HCT116 (cell line): ENCODE measurements around the gene MEGF10. TPM values are rescaled to one million over a fixed set of nuclear protein-coding genes. Genes with fewer than 3 reads are reported as not detected.

Experiments used
- ATAC-seq: fragments of 200-7000 bp; cut with Tn5 transposase; 2 replicates; pipeline ENCODE4 v1.9.1; 2020; ENCODE audit warnings: mild to moderate bottlenecking, moderate library complexity
- BruUV-seq: library from RNA; stranded (reverse); fragments of 400-500 nt; replicated peaks from 2 replicates; lab custom pipeline; 2021; lab: Mats Ljungman, UMichigan
- CTCF ChIA-PET: fragments of 300-600 bp; sonication (Branson Sonifier 250); formaldehyde crosslinking; loops from one replicate; lab custom pipeline; 2021; ENCODE audit warnings: antibody characterized with exemption; lab: Charles Lee
- POLR2A ChIA-PET: fragments of 300-600, 350-600 bp; sonication (Branson Sonifier 250); formaldehyde crosslinking; loops from one replicate; lab custom pipeline; 2021; ENCODE audit warnings: antibody characterized with exemption; lab: Charles Lee
- RAD21 ChIA-PET, 2 experiments: fragments of 300-600 bp; sonication (Branson Sonifier 250); formaldehyde crosslinking; loops; one replicate each; lab custom pipeline; 2023; ENCODE audit warnings: low total read pairs in 2 of 2; ENCODE audit not compliant: uncharacterized antibody in 2 of 2, unreplicated experiment in 2 of 2, low non-redundant PET in 1 of 2; lab: Charles Lee
- DNase-seq: peaks from one replicate; pipeline ENCODE4 v3.0.0-alpha.2; 2010; ENCODE audit warnings: low read depth, low spot score
- H2AFZ ChIP-seq: fragments of 200-600 bp; shearing (Covaris generic), sonication (generic); 2 replicates; pipeline ENCODE4 v1.6.1; 2017; ENCODE audit warnings: low read depth, mixed run types, mixed read lengths, antibody characterized with exemption, low read length; ENCODE audit not compliant: poor library complexity, severe bottlenecking
- H3K27ac ChIP-seq: 2 replicates; pipeline ENCODE4 v1.5.1; 2012; ENCODE audit warnings: low read depth, low read length
- H3K27me3 ChIP-seq: fragments of 200-600 bp; sonication (generic); 2 replicates; pipeline ENCODE4 v1.6.1; 2016; ENCODE audit warnings: mixed run types, low read length, mixed read lengths; ENCODE audit not compliant: insufficient read depth
- H3K36me3 ChIP-seq, 2 experiments: fragments of 200-500 bp in 1 of 2; fragments of 200-600 bp in 1 of 2; sonication (Bioruptor generic) in 1 of 2; sonication (generic) in 1 of 2; 2 replicates each; pipeline versions ENCODE4 v1.5.1 to v1.6.1; 2014 to 2016; ENCODE audit warnings: low read length in 2 of 2, inconsistent platforms in 1 of 2, mixed read lengths in 1 of 2, mixed run types in 1 of 2; ENCODE audit not compliant: insufficient read depth in 2 of 2, control insufficient read depth in 1 of 2
- H3K4me1 ChIP-seq, 2 experiments: fragments of 200-600 bp in 1 of 2; sonication (generic) in 1 of 2; 2 replicates each; pipeline versions ENCODE4 v1.5.1 to v1.6.1; 2012 to 2017; ENCODE audit warnings: low read length in 2 of 2, inconsistent platforms in 1 of 2, mild to moderate bottlenecking in 1 of 2, mixed read lengths in 1 of 2, mixed run types in 1 of 2, moderate library complexity in 1 of 2; ENCODE audit not compliant: insufficient read depth in 2 of 2, control insufficient read depth in 1 of 2
- H3K4me2 ChIP-seq: fragments of 200-600 bp; sonication (generic); 2 replicates; pipeline ENCODE4 v1.6.1; 2017; ENCODE audit warnings: mixed run types, low read length, mixed read lengths
- H3K4me3 ChIP-seq, 2 experiments: fragments of 200-600 bp in 1 of 2; sonication (generic) in 1 of 2; replicated peaks in 1 of 2; 2 replicates each; pipeline ENCODE4 v1.5.1; 2011 to 2016; ENCODE audit warnings: low read length in 2 of 2, control low read depth in 1 of 2, low read depth in 1 of 2, mild to moderate bottlenecking in 1 of 2, mixed read lengths in 1 of 2, mixed run types in 1 of 2
- H3K79me2 ChIP-seq: fragments of 200-600 bp; sonication (generic); 2 replicates; pipeline ENCODE4 v1.6.1; 2017; ENCODE audit warnings: mild to moderate bottlenecking, mixed run types, low read length, moderate library complexity, mixed read lengths; ENCODE audit not compliant: insufficient read depth
- H3K9ac ChIP-seq: fragments of 200-600 bp; sonication (generic); 2 replicates; pipeline ENCODE4 v1.6.1; 2016; ENCODE audit warnings: low read length, mixed read lengths
- H3K9me2 ChIP-seq: fragments of 200-600 bp; sonication (generic), shearing (Covaris generic); 2 replicates; pipeline ENCODE4 v1.6.1; 2017; ENCODE audit warnings: mixed run types, mild to moderate bottlenecking, moderate library complexity; ENCODE audit not compliant: insufficient read depth
- H3K9me3 ChIP-seq, 2 experiments: fragments of 200-500 bp in 1 of 2; fragments of 200-600 bp in 1 of 2; sonication (Bioruptor generic) in 1 of 2; sonication (generic) in 1 of 2; 2 replicates each; pipeline ENCODE4 v1.6.1; 2014 to 2017; ENCODE audit warnings: low read length in 2 of 2, mixed read lengths in 2 of 2, inconsistent platforms in 1 of 2, low read depth in 1 of 2, mild to moderate bottlenecking in 1 of 2, mixed run types in 1 of 2, moderate library complexity in 1 of 2; ENCODE audit not compliant: control insufficient read depth in 1 of 2, insufficient read depth in 1 of 2
- H4K20me1 ChIP-seq: fragments of 200-600 bp; sonication (generic), shearing (Covaris generic); 2 replicates; pipeline ENCODE4 v1.6.1; 2017; ENCODE audit warnings: mixed run types, mild to moderate bottlenecking, moderate library complexity; ENCODE audit not compliant: insufficient read depth
- ATF3 ChIP-seq: IDR thresholded peaks from 2 replicates; pipeline ENCODE4 v1.6.1; 2012
- CTCF ChIP-seq, 3 experiments: fragments of 200-600 bp in 1 of 3; sonication (generic) in 1 of 3; IDR thresholded peaks in 2 of 3; conservative IDR thresholded peaks in 1 of 3; 2 replicates each; pipeline ENCODE4 v1.5.1; 2012 to 2017; ENCODE audit warnings: low read depth in 2 of 3, low read length in 2 of 3, antibody characterized with exemption in 1 of 3, borderline replicate concordance in 1 of 3, control low read depth in 1 of 3, mild to moderate bottlenecking in 1 of 3, mixed read lengths in 1 of 3, mixed run types in 1 of 3, moderate library complexity in 1 of 3; ENCODE audit not compliant: insufficient read depth in 1 of 3
- EGR1 ChIP-seq: IDR thresholded peaks from 2 replicates; pipeline ENCODE4 v1.6.1; 2012; ENCODE audit warnings: low read depth
- ELF1 ChIP-seq: IDR thresholded peaks from 2 replicates; pipeline ENCODE4 v1.6.1; 2012; ENCODE audit warnings: low read depth, borderline replicate concordance
- EZH2 ChIP-seq: fragments of 200-600 bp; sonication (generic); IDR thresholded peaks from 2 replicates; pipeline ENCODE4 v1.6.1; 2017; ENCODE audit warnings: antibody characterized with exemption, mixed run types
- EZH2phosphoT487 ChIP-seq: fragments of 200-600 bp; IDR thresholded peaks from 2 replicates; pipeline ENCODE4 v1.6.1; 2018; ENCODE audit warnings: antibody characterized with exemption, borderline replicate concordance
- FOSL1 ChIP-seq: IDR thresholded peaks from 2 replicates; pipeline ENCODE4 v1.6.1; 2012; ENCODE audit warnings: low read depth
- JUND ChIP-seq: IDR thresholded peaks from 2 replicates; pipeline ENCODE4 v1.6.1; 2012
- POLR2A ChIP-seq: IDR thresholded peaks from 2 replicates; pipeline ENCODE4 v1.7.0; 2011; ENCODE audit warnings: borderline replicate concordance; ENCODE audit not compliant: insufficient read depth, insufficient read length; ENCODE audit errors: extremely low read depth
- RAD21 ChIP-seq: IDR thresholded peaks from 2 replicates; pipeline ENCODE4 v1.6.1; 2012; ENCODE audit warnings: low read depth, mild to moderate bottlenecking
- REST ChIP-seq: IDR thresholded peaks from 2 replicates; pipeline ENCODE4 v1.6.1; 2012; ENCODE audit warnings: low read depth
- SIN3A ChIP-seq: IDR thresholded peaks from 2 replicates; pipeline ENCODE4 v1.6.1; 2012; ENCODE audit warnings: low read depth
- SP1 ChIP-seq: IDR thresholded peaks from 2 replicates; pipeline ENCODE4 v1.6.1; 2012; ENCODE audit warnings: low read depth
- SRF ChIP-seq: IDR thresholded peaks from 2 replicates; pipeline ENCODE4 v1.6.1; 2012; ENCODE audit warnings: low read depth
- TCF7L2 ChIP-seq: IDR thresholded peaks from 2 replicates; pipeline ENCODE4 v1.7.0; 2011; ENCODE audit warnings: borderline replicate concordance, inconsistent platforms; ENCODE audit not compliant: insufficient read depth, insufficient read length; ENCODE audit errors: extremely low read depth
- YY1 ChIP-seq: IDR thresholded peaks from 2 replicates; pipeline ENCODE4 v1.6.1; 2011; ENCODE audit warnings: low read length, low read depth, moderate library complexity, mild to moderate bottlenecking; ENCODE audit not compliant: insufficient replicate concordance; ENCODE audit errors: extremely low read depth
- ZFX ChIP-seq: fragments of 450-650 bp; IDR thresholded peaks from 2 replicates; pipeline ENCODE4 v1.6.1; 2017
- intact Hi-C: fragments of 100-400 bp; cut with micrococcal nuclease; formaldehyde crosslinking; loops from 2 replicates; pipeline ENCODE4 v1.10.0; 2022
- total RNA-seq: library from RNA; stranded (reverse); gene quantifications from one replicate; pipeline ENCODE4 v1.2.1, GENCODE V29; 2021; ENCODE audit not compliant: unreplicated experiment

MEGF10 gene
- total RNA-seq, 1 experiment from 2014 or later, result 0.02 TPM

- CTCF ChIA-PET, result no interaction called here
- Histone ChIP-seq H3K4me2 (no peak overlapping the region), H3K4me3 (no peak overlapping the region), H4K20me1 (no peaks in the 10 kb centered on the region), H3K36me3 (no peaks in the 10 kb centered on the region), H3K9me3 (no peaks in the 10 kb centered on the region), H2AFZ (no peak overlapping the region), H3K27ac (no peak overlapping the region), H3K27me3 (no peaks in the 10 kb centered on the region), H3K9me2 (no peaks in the 10 kb centered on the region), H3K79me2 (no peaks in the 10 kb centered on the region), H3K9ac (no peak overlapping the region)
- ATAC-seq, result no peak
- intact Hi-C loops, result no loop called here
- BruUV-seq, result no TSS peak
- RAD21 ChIA-PET, result no interaction called here
- TF ChIP-seq SP1 (no peak), ELF1 (no peak), EZH2phosphoT487 (no peak), SIN3A (no peak), EGR1 (no peak)
- TF ChIP-seq, all 23 proteins: peak for 0
- POLR2A ChIA-PET, result no interaction called here
- H3K4me1 ChIP-seq, result no peaks in the 10 kb centered on the region
- DNase-seq, result no peak
Measured at GRCh38 chr5:127425037-127425436, 134.4 kb downstream of the MEGF10 start.

- Histone ChIP-seq H2AFZ (no peak overlapping the region), H3K4me1 (no peaks in the 10 kb centered on the region), H3K9me3 (no peaks in the 10 kb centered on the region), H3K27ac (no peak overlapping the region), H3K27me3 (no peaks in the 10 kb centered on the region), H3K4me3 (no peak overlapping the region), H3K36me3 (no peaks in the 10 kb centered on the region), H3K9me2 (no peaks in the 10 kb centered on the region), H4K20me1 (no peaks in the 10 kb centered on the region), H3K79me2 (no peaks in the 10 kb centered on the region), H3K4me2 (no peak overlapping the region), H3K9ac (no peak overlapping the region)
- CTCF ChIA-PET, result no interaction called here
- ATAC-seq (no peak), DNase-seq (no peak)
- RAD21 ChIA-PET, result no interaction called here
- BruUV-seq, result no TSS peak
- POLR2A ChIA-PET, result no interaction called here
- intact Hi-C loops, result no loop called here
- TF ChIP-seq REST, result no peak
- no peak for TF ChIP-seq ELF1
- no peak for TF ChIP-seq SIN3A
- TF ChIP-seq RAD21, result no peak
- TF ChIP-seq FOSL1, result no peak
- no peak for TF ChIP-seq EZH2
- TF ChIP-seq ATF3, result no peak
- TF ChIP-seq ZFX, result no peak
- no peak for TF ChIP-seq SP1
- TF ChIP-seq YY1, result no peak
- TF ChIP-seq SRF, result no peak
- TF ChIP-seq JUND, result no peak
- no peak for TF ChIP-seq POLR2A
- no peak for TF ChIP-seq EGR1
- TF ChIP-seq CTCF (IDR thresholded peaks at IDR 0.05 in 2 of 3, conservative IDR thresholded peaks at IDR 0.05 in 1 of 3; ENCODE audit: borderline replicate concordance in 1 of 3, insufficient read depth in 1 of 3, low read depth in 2 of 3, low read length in 2 of 3), result no peak
- TF ChIP-seq TCF7L2, result no peak
Measured at GRCh38 chr5:127425868-127426267, 135.3 kb downstream of the MEGF10 start.
